SHP77 (cell line): ENCODE results near the gene RAD18.

Experiments used
- DNase-seq, 2 experiments: peaks; one replicate each; lab custom pipeline; 2025; lab: John Stamatoyannopoulos, UW

The RAD18 gene

GRCh38 chr3:8964436-8965370 lies 1.4 kb upstream of the RAD18 start:
- DNase-seq: no peak

- DNase-seq: no peak
Observed at GRCh38 chr3:8962226-8962861, 928 bp downstream of the RAD18 start.

- DNase-seq: no peak
Observed at GRCh38 chr3:8959668-8960067, 3.6 kb downstream of the RAD18 start.

GRCh38 chr3:8954938-8955763 lies 8.1 kb downstream of the RAD18 start:
- no peak for DNase-seq

- DNase-seq: no peak
Observed at GRCh38 chr3:8953313-8953712, 10.0 kb downstream of the RAD18 start.

- no peak for DNase-seq
Observed at GRCh38 chr3:8952130-8952529, 11.1 kb downstream of the RAD18 start.

- DNase-seq: no peak
Observed at GRCh38 chr3:8945890-8946600, 17.2 kb downstream of the RAD18 start.

GRCh38 chr3:8942746-8943488 lies 20.4 kb downstream of the RAD18 start:
- DNase-seq: no peak

GRCh38 chr3:8942115-8942514 lies 21.2 kb downstream of the RAD18 start:
- DNase-seq: no peak

- DNase-seq: no peak
Observed at GRCh38 chr3:8938021-8938420, 25.3 kb downstream of the RAD18 start.

GRCh38 chr3:8937064-8938020 lies 25.9 kb downstream of the RAD18 start:
- no peak for DNase-seq

GRCh38 chr3:8932507-8932906 lies 30.8 kb downstream of the RAD18 start:
- DNase-seq: no peak

- DNase-seq: no peak
Observed at GRCh38 chr3:8931342-8931741, 31.9 kb downstream of the RAD18 start.

GRCh38 chr3:8929860-8930259 lies 33.4 kb downstream of the RAD18 start:
- no peak for DNase-seq

- DNase-seq: no peak
Observed at GRCh38 chr3:8914491-8914890, 48.8 kb downstream of the RAD18 start.

- no peak for DNase-seq
Observed at GRCh38 chr3:8911781-8912180, 51.5 kb downstream of the RAD18 start.

- no peak for DNase-seq
Observed at GRCh38 chr3:8909160-8909559, 54.1 kb downstream of the RAD18 start.

- DNase-seq: no peak
Observed at GRCh38 chr3:8903191-8903590, 60.1 kb downstream of the RAD18 start.

- DNase-seq: no peak
Observed at GRCh38 chr3:8900869-8901268, 62.4 kb downstream of the RAD18 start.

- no peak for DNase-seq
Observed at GRCh38 chr3:8899876-8900460, 63.3 kb downstream of the RAD18 start.
